IMR-90 (cell line): ENCODE results near the gene SPTLC3. TPM values are rescaled to one million over a fixed set of nuclear protein-coding genes. Genes with fewer than 3 reads are reported as not detected.

Experiments
- ATAC-seq: fragments of 200-7000 bp; cut with Tn5 transposase; 2 replicates; pipeline ENCODE4 v1.9.1; 2020; ENCODE audit warnings: low read depth, mild to moderate bottlenecking, moderate library complexity
- BruUV-seq: library from RNA; stranded (reverse); fragments of 400-500 nt; replicated peaks from 2 replicates; lab custom pipeline; 2021; lab: Mats Ljungman, UMichigan
- CTCF ChIA-PET: fragments of 300-600 bp; formaldehyde crosslinking; extraction: SDS; loops from one replicate; lab custom pipeline; 2021; ENCODE audit warnings: antibody characterized with exemption; lab: Yijun Ruan, JAX
- POLR2A ChIA-PET: fragments of 300-600 bp; sonication (Branson Sonifier 250); formaldehyde crosslinking; loops from one replicate; lab custom pipeline; 2022; ENCODE audit warnings: antibody characterized with exemption; ENCODE audit not compliant: unreplicated experiment; lab: Charles Lee
- DNase-seq: peaks from one replicate; pipeline ENCODE4 v3.0.0; 2013
- H2AFZ ChIP-seq: replicated peaks from 2 replicates; pipeline ENCODE3; 2013; ENCODE audit warnings: low read length, mild to moderate bottlenecking; ENCODE audit not compliant: poor library complexity
- H2AK5ac ChIP-seq: 2 replicates; pipeline ENCODE4 v1.6.1; 2013; ENCODE audit warnings: low read depth, low read length, inconsistent platforms
- H2AK9ac ChIP-seq: replicated peaks from 2 replicates; pipeline ENCODE3; 2013; ENCODE audit warnings: mild to moderate bottlenecking, low read depth, low read length, moderate library complexity; ENCODE audit not compliant: poor library complexity
- H2BK120ac ChIP-seq: 2 replicates; pipeline ENCODE4 v1.6.1; 2013; ENCODE audit warnings: low read depth, low read length, inconsistent platforms
- H2BK15ac ChIP-seq: 3 replicates; pipeline ENCODE4 v1.6.1; 2013; ENCODE audit warnings: low read depth, low read length, inconsistent platforms
- H2BK20ac ChIP-seq: 2 replicates; pipeline ENCODE4 v1.6.1; 2013; ENCODE audit warnings: low read depth, mild to moderate bottlenecking, inconsistent platforms, low read length, moderate library complexity
- H2BK5ac ChIP-seq: 2 replicates; pipeline ENCODE4 v1.6.1; 2013; ENCODE audit warnings: mild to moderate bottlenecking, low read depth, low read length, inconsistent platforms; ENCODE audit not compliant: poor library complexity, severe bottlenecking
- H3K14ac ChIP-seq: replicated peaks from 2 replicates; pipeline ENCODE4 v1.6.1; 2013; ENCODE audit warnings: low read depth, low read length, inconsistent platforms
- H3K18ac ChIP-seq: 2 replicates; pipeline ENCODE4 v1.6.1; 2013; ENCODE audit warnings: low read depth, low read length, control low read depth
- H3K23ac ChIP-seq: 2 replicates; pipeline ENCODE4 v1.6.1; 2013; ENCODE audit warnings: low read depth, low read length, inconsistent platforms
- H3K27ac ChIP-seq: 2 replicates; pipeline ENCODE4 v1.5.1; 2013; ENCODE audit warnings: mild to moderate bottlenecking, control low read depth, low read length; ENCODE audit not compliant: insufficient read depth
- H3K27me3 ChIP-seq: 2 replicates; pipeline ENCODE4 v1.6.1; 2013; ENCODE audit warnings: low read length; ENCODE audit not compliant: control insufficient read depth, insufficient read depth
- H3K36me3 ChIP-seq: 2 replicates; pipeline ENCODE4 v1.6.1; 2013; ENCODE audit warnings: low read length, mixed read lengths; ENCODE audit not compliant: control insufficient read depth, insufficient read depth
- H3K4ac ChIP-seq: 2 replicates; pipeline ENCODE4 v1.6.1; 2013; ENCODE audit warnings: low read depth, low read length, inconsistent platforms
- H3K4me1 ChIP-seq: 2 replicates; pipeline ENCODE4 v1.6.1; 2013; ENCODE audit warnings: low read length, mixed read lengths; ENCODE audit not compliant: control insufficient read depth, insufficient read depth
- H3K4me2 ChIP-seq: 2 replicates; pipeline ENCODE4 v1.6.1; 2013; ENCODE audit warnings: low read depth, mild to moderate bottlenecking, control low read depth, low read length, moderate library complexity
- H3K4me3 ChIP-seq: 2 replicates; pipeline ENCODE4 v1.5.1; 2013; ENCODE audit warnings: low read depth, mild to moderate bottlenecking, control low read depth, low read length, moderate library complexity; ENCODE audit not compliant: insufficient read depth
- H3K56ac ChIP-seq: 2 replicates; pipeline ENCODE4 v1.6.1; 2013; ENCODE audit warnings: low read length, inconsistent platforms; ENCODE audit not compliant: insufficient read depth; ENCODE audit errors: extremely low read depth
- H3K79me1 ChIP-seq, 2 experiments: 2 replicates each; pipeline ENCODE4 v1.6.1; 2013; ENCODE audit warnings: low read length in 2 of 2, inconsistent platforms in 1 of 2, low read depth in 1 of 2
- H3K9ac ChIP-seq: 2 replicates; pipeline ENCODE4 v1.6.1; 2013; ENCODE audit warnings: low read depth, low read length, control low read depth
- H3K9me1 ChIP-seq: 2 replicates; pipeline ENCODE4 v1.6.1; 2013; ENCODE audit warnings: low read length, inconsistent platforms; ENCODE audit not compliant: insufficient read depth
- H3K9me3 ChIP-seq: 2 replicates; pipeline ENCODE4 v1.6.1; 2013; ENCODE audit warnings: low read length; ENCODE audit not compliant: control insufficient read depth, insufficient read depth
- H4K20me1 ChIP-seq: 2 replicates; pipeline ENCODE4 v1.6.1; 2013; ENCODE audit warnings: low read length, inconsistent platforms; ENCODE audit not compliant: insufficient read depth
- H4K5ac ChIP-seq: 2 replicates; pipeline ENCODE4 v1.6.1; 2013; ENCODE audit warnings: mild to moderate bottlenecking, low read depth, low read length, control low read depth
- H4K8ac ChIP-seq, 2 experiments: 2 replicates each; pipeline ENCODE4 v1.6.1; 2013; ENCODE audit warnings: low read depth in 2 of 2, low read length in 2 of 2, control low read depth in 1 of 2, inconsistent platforms in 1 of 2
- H4K91ac ChIP-seq: 2 replicates; pipeline ENCODE4 v1.6.1; 2013; ENCODE audit warnings: low read depth, low read length, inconsistent platforms; ENCODE audit not compliant: insufficient read depth
- BHLHE40 ChIP-seq: fragments of 150-350 bp; IDR thresholded peaks from 2 replicates; pipeline ENCODE4 v1.6.1; 2016; ENCODE audit warnings: mild to moderate bottlenecking, low read depth, low read length
- CHD1 ChIP-seq: IDR thresholded peaks from 2 replicates; pipeline ENCODE4 v1.6.1; 2012; ENCODE audit warnings: low read depth, low read length, improper control_type of control experiment
- MAFK ChIP-seq: IDR thresholded peaks from 2 replicates; pipeline ENCODE4 v1.6.1; 2012; ENCODE audit warnings: low read depth, low read length, improper control_type of control experiment
- MAZ ChIP-seq: IDR thresholded peaks from 2 replicates; pipeline ENCODE4 v1.6.1; 2012; ENCODE audit warnings: low read depth, mild to moderate bottlenecking, low read length, improper control_type of control experiment, moderate library complexity, borderline replicate concordance
- MXI1 ChIP-seq: IDR thresholded peaks from 2 replicates; pipeline ENCODE4 v1.6.1; 2012; ENCODE audit warnings: low read depth, mild to moderate bottlenecking, low read length, moderate library complexity, borderline replicate concordance
- RAD21 ChIP-seq: IDR thresholded peaks from 2 replicates; pipeline ENCODE4 v1.6.1; 2012; ENCODE audit warnings: low read length, improper control_type of control experiment
- WGBS, 2 experiments: methylation state at CpG; one replicate each; pipeline versions ENCODE4 v1.1.5 to v1.1.7; 2013; ENCODE audit warnings: missing lambda C conversion rate in 2 of 2; ENCODE audit not compliant: insufficient read length in 1 of 2; ENCODE audit errors: extremely low coverage in 2 of 2; 5-methylcytosine and 5-hydroxymethylcytosine counted together
- dilution Hi-C: fragments of 300-500 bp; cut with HindIII; formaldehyde crosslinking; loops from one replicate; pipeline ENCODE4 v1.14.3; 2018; ENCODE audit warnings: low sequenced_read_pairs; ENCODE audit not compliant: unreplicated experiment
- in situ Hi-C: fragments of 300-500 bp; cut with MboI; formaldehyde crosslinking; loops from 3 replicates; pipeline ENCODE4 v1.14.3; 2019; ENCODE audit warnings: low sequenced_read_pairs, inconsistent platforms, mixed read lengths
- intact Hi-C: fragments of 100-400 bp; cut with micrococcal nuclease; formaldehyde crosslinking; loops from 2 replicates; pipeline ENCODE4 v1.10.0; 2022
- polyA plus RNA-seq, 3 experiments: library from polyadenylated mRNA; depleted of rRNA; stranded (reverse); fragments of >200 nt; gene quantifications; 2 replicates each; pipeline ENCODE4 v1.2.3, GENCODE V29; 2012; ENCODE audit warnings: low replicate concordance in 1 of 3
- total RNA-seq: library from RNA; depleted of rRNA; stranded (reverse); fragments of >200 nt; gene quantifications from 2 replicates; pipeline ENCODE4 v1.2.3, GENCODE V29; 2012

Gene SPTLC3
- total and polyA plus RNA-seq, 2 of the 4 experiments (the other 2 are of a cell fraction) = 0.44 to 1.6 TPM

DNA sequence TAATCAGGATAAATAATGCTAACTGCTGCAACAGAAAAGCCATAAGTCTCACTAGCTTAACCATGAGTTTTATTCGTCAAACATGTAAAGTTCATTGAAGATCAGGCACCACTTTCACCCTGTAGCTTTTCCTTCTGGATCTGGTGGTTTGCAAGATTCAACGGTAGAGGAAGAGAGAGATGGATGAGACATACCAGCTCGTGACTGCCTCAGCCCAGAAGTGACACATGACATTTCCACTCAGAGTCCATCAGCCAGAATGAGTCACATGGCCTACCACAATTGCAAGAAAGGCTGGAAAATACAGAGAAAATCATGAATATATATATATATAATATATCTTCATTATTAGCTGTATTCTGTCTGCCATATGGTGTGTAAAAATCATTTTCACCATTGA, 29.0 kb downstream of the SPTLC3 start:
- Histone ChIP-seq H4K91ac (no peak overlapping the region), H3K4ac (no peak overlapping the region), H4K8ac (no peak overlapping the region), H3K4me3 (no peak overlapping the region), H3K79me1 (no peaks in the 10 kb centered on the region; a peak in 1 of 4 replicates), H3K27ac (no peak overlapping the region), H4K5ac (no peak overlapping the region), H3K56ac (no peak overlapping the region), H3K9me3 (no peaks in the 10 kb centered on the region), H3K4me2 (no peak overlapping the region), H2AFZ (no peak overlapping the region), H3K9ac (no peak overlapping the region), H2BK5ac (no peak overlapping the region), H3K4me1 (peaks cover 2% of the 10 kb centered on the region; the same call in 1 of the 2 replicates), H3K14ac (no peak overlapping the region), H2BK120ac (no peak overlapping the region), H2AK9ac (no peak overlapping the region), H3K18ac (no peak overlapping the region), H3K9me1 (no peaks in the 10 kb centered on the region), H2BK20ac (no peak overlapping the region), H3K23ac (no peak overlapping the region), H2BK15ac (no peak overlapping the region), H3K27me3 (no peaks in the 10 kb centered on the region; the same call in 1 of the 2 replicates), H4K20me1 (no peaks in the 10 kb centered on the region), H2AK5ac (no peak overlapping the region), H3K36me3 (no peaks in the 10 kb centered on the region)
- in situ Hi-C loops (no loop called here), intact Hi-C loops (no loop called here), dilution Hi-C loops (no loop called here)
- no peak for ATAC-seq
- no TSS peak for BruUV-seq
- ChIA-PET POLR2A (no interaction called here), CTCF (no interaction called here)
- TF ChIP-seq MXI1 (no peak), RAD21 (no peak), CHD1 (no peak), BHLHE40 (no peak), MAFK (no peak), MAZ (no peak)
- peak; percentile 22 for DNase-seq
- no CpG with 5 or more reads among the region's 3 CpGs for WGBS, 2 experiments
